22Rv1 (cell line): ENCODE measurements around the gene RGL1.

Source experiments
- CTCF ChIP-seq: fragments of 450-650 bp; IDR thresholded peaks from 2 replicates; pipeline ENCODE4 v1.5.1; 2017; ENCODE audit warnings: mild to moderate bottlenecking
- ZFX ChIP-seq: fragments of 450-650 bp; IDR thresholded peaks from 2 replicates; pipeline ENCODE4 v1.6.1; 2017; ENCODE audit warnings: antibody characterized with exemption, borderline replicate concordance

- TF ChIP-seq CTCF (no peak), ZFX (no peak)
Observed at GRCh38 chr1:183879966-183880365, 75.0 kb downstream of the RGL1 start.
